GM12875 (cell line): ENCODE measurements around the gene UBN1.
"Not testable (repeated sequence)": the region's sequence is repeated elsewhere in the genome, so short reads cannot be mapped to it uniquely, and the experiment has no call there.

Source experiments
- H3K4me3 ChIP-seq: one replicate; pipeline ENCODE4 v1.5.1; 2011; ENCODE audit warnings: low read depth, low read length, control low read depth
- TF ChIP-seq, protein P1 (sequence below): IDR thresholded peaks from 2 replicates; pipeline ENCODE4 v1.5.1; 2011; ENCODE audit warnings: low read depth, mild to moderate bottlenecking, control low read depth, inconsistent platforms, low read length, moderate library complexity, borderline replicate concordance; ENCODE audit not compliant: insufficient read depth

The UBN1 gene

DNA sequence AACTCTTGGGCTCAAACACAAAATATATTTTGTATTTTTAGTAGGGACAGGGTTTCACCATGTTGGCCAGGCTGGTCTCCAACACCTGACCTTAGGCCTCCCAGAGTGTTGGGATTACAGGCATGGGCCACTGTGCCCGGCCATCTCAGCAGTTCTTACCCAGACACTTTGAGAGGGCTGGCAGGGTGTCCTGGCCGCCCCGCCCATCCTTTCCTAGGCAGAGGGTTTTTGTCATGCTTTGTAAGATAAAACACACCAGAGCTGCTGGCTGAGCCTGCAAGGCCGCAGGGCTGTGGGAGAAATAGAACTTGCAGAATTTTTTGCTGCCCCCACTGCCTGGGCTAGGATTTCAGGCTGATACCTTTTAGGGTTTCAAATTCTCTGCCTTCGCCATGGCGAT lies 80.9 kb downstream of the UBN1 start:
- no peak overlapping the region for H3K4me3 ChIP-seq
- TF ChIP-seq, protein P1, sequence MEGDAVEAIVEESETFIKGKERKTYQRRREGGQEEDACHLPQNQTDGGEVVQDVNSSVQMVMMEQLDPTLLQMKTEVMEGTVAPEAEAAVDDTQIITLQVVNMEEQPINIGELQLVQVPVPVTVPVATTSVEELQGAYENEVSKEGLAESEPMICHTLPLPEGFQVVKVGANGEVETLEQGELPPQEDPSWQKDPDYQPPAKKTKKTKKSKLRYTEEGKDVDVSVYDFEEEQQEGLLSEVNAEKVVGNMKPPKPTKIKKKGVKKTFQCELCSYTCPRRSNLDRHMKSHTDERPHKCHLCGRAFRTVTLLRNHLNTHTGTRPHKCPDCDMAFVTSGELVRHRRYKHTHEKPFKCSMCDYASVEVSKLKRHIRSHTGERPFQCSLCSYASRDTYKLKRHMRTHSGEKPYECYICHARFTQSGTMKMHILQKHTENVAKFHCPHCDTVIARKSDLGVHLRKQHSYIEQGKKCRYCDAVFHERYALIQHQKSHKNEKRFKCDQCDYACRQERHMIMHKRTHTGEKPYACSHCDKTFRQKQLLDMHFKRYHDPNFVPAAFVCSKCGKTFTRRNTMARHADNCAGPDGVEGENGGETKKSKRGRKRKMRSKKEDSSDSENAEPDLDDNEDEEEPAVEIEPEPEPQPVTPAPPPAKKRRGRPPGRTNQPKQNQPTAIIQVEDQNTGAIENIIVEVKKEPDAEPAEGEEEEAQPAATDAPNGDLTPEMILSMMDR: no peak

DNA sequence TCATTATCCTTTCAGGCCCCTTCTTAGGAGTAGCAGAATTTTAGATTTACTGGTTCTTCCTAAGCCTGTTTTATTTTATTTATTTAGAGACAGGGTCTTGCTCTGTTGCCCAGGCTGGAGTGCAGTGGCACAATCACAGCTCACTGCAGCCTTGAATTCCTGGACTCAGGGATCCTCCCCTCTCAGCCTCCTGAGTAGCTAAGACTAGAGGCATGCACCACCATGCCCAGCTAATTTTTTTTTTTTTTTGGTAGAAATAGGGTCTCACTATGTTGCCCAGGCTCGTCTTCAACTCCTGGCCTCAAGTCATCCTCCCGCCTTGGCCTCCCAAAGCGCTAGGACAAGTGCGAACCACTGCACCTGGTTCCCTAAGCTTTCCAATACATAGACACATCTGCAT lies 82.3 kb downstream of the UBN1 start:
- not testable (repeated sequence) for H3K4me3 ChIP-seq

DNA sequence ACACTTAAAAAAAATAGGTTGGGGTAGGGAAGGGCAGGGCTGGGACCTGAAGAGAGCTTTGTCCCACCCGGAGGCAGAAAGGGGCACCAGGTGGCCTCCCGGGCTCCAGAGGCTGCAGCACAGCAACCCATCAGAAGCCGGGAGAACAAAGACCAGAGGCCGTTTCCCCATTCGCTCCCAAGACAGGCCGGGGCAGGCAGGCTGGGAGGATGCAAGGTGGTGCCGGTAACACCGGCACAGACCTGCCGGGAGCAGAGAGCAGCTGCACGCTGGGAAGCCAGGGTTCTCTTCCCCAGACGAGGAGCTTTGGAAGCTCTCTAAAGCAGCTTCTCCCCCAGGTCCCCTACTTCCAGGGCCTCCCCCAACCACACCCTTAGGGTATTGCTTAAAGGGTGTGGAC lies 84.1 kb downstream of the UBN1 start:
- H3K4me3 ChIP-seq: no peak overlapping the region
- TF ChIP-seq, protein P1: no peak
